GM18502 (cell line): ENCODE measurements around the gene RAP1GAP.
"Not testable (repeated sequence)": the region's sequence is repeated elsewhere in the genome, so short reads cannot be mapped to it uniquely, and the experiment has no call there.

Experiments
- ATAC-seq: cut with Tn5 transposase; IDR thresholded peaks from one replicate; pipeline ENCODE4 v1.9.1; 2021; ENCODE audit warnings: mild to moderate bottlenecking; ENCODE audit not compliant: unreplicated experiment, poor library complexity

The RAP1GAP gene

GRCh38 chr1:21647431-21648351 is 21.5 kb downstream of the RAP1GAP start:
- ATAC-seq: no peak

- ATAC-seq: no peak
These were observed 23.6 kb downstream of the RAP1GAP start for GRCh38 chr1:21645550-21645949.

GRCh38 chr1:21644906-21645305 is 24.3 kb downstream of the RAP1GAP start:
- ATAC-seq: no peak

- no peak for ATAC-seq
These were observed 24.8 kb downstream of the RAP1GAP start for GRCh38 chr1:21644348-21644747.

- no peak for ATAC-seq
These were observed 25.5 kb downstream of the RAP1GAP start for GRCh38 chr1:21643624-21644023.

GRCh38 chr1:21641967-21642739 is 27.0 kb downstream of the RAP1GAP start:
- no peak for ATAC-seq

- no peak for ATAC-seq
These were observed 27.6 kb downstream of the RAP1GAP start for GRCh38 chr1:21641537-21641936.

- no peak for ATAC-seq
These were observed 28.1 kb downstream of the RAP1GAP start for GRCh38 chr1:21641076-21641475.

GRCh38 chr1:21640653-21641052 is 28.5 kb downstream of the RAP1GAP start:
- ATAC-seq: no peak

GRCh38 chr1:21639594-21640041 is 29.5 kb downstream of the RAP1GAP start:
- no peak for ATAC-seq

GRCh38 chr1:21638531-21639341 is 30.4 kb downstream of the RAP1GAP start:
- no peak for ATAC-seq

- ATAC-seq: no peak
These were observed 31.6 kb downstream of the RAP1GAP start for GRCh38 chr1:21637514-21637913.

- no peak for ATAC-seq
These were observed 33.1 kb downstream of the RAP1GAP start for GRCh38 chr1:21636029-21636428.

GRCh38 chr1:21634806-21635535 is 34.2 kb downstream of the RAP1GAP start:
- ATAC-seq: no peak

GRCh38 chr1:21633992-21634805 is 35.0 kb downstream of the RAP1GAP start:
- ATAC-seq: no peak

- ATAC-seq: no peak
These were observed 35.9 kb downstream of the RAP1GAP start for GRCh38 chr1:21633141-21633755.

GRCh38 chr1:21631944-21632887 is 36.9 kb downstream of the RAP1GAP start:
- no peak for ATAC-seq

- not testable (repeated sequence) for ATAC-seq
These were observed 37.6 kb downstream of the RAP1GAP start for GRCh38 chr1:21631590-21631943.
